ENCODE measurements around the gene RNF223. TPM values are rescaled to one million over a fixed set of nuclear protein-coding genes. Genes with fewer than 3 reads are reported as not detected.

Gene RNF223
- total and polyA plus RNA-seq, 2 experiments from 2014 or later: 0.43 to 0.88 TPM

DNA sequence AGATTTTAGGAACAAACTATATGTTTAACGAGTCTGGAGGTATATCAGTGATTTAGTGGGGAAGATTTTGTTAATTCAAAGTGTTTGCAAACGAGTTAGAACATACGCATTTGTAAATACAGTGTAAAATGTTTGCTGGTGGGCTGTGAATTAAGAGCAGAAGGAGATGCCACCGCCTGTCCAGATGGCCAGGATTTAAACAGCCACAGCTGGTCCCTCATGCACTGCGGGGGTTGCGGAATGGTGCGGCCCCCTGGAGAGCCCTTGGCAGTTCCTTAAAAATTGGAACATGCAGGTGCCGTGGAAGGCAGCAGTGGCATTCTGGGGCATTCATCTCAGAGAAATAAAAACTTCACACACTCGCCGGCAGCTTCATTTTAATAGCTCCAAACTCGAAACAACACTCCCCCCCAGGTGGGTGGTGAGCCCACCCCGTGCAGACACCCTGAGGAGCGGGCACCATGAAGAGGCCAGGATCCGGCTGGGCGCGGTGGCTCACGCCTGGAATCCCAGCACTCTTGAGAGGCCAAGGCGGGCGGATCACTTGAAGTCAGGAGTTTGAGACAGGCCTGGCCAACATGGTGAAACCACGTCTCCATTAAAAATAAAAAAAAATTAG, 45.3 kb upstream of the RNF223 start:
- 83% methylated on average over 20 of the region's 20 CpGs for WGBS (ENCODE audit: low lambda C conversion rate, missing lambda C conversion rate)

DNA sequence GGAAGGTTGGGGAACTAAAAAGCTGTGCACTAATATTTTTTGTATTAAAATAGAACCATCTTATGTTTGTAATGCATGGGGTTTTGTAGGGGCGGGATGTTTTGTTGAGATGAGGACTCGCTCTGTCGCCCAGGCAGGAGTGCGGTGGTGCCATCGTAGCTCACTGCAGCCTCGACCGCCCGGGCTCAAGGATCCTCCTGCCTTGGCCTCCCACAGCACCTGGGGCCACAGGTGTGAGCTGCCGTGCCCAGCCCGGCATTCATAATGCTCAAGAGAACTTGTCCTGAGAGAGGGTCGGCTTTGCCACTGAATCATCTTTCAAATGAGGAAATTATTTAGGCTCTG, 44.7 kb upstream of the RNF223 start:
- no peak for DNase-seq (ENCODE audit: low spot score)

More for the DNA sequence above, 45.3 kb upstream of the RNF223 start:
- H3K9me3 ChIP-seq (ENCODE audit: low read depth): no peaks in the 10 kb centered on the region
- H3K9me2 ChIP-seq (replicated peaks; ENCODE audit: insufficient read depth): no peaks in the 10 kb centered on the region
- no peak for TF ChIP-seq EZH2phosphoT487 (IDR thresholded peaks at IDR 0.05; ENCODE audit: low read depth, severe bottlenecking, unreplicated experiment)
- TF ChIP-seq EZH2 (IDR thresholded peaks at IDR 0.05; ENCODE audit: borderline replicate concordance): no peak
- TF ChIP-seq, protein P1, sequence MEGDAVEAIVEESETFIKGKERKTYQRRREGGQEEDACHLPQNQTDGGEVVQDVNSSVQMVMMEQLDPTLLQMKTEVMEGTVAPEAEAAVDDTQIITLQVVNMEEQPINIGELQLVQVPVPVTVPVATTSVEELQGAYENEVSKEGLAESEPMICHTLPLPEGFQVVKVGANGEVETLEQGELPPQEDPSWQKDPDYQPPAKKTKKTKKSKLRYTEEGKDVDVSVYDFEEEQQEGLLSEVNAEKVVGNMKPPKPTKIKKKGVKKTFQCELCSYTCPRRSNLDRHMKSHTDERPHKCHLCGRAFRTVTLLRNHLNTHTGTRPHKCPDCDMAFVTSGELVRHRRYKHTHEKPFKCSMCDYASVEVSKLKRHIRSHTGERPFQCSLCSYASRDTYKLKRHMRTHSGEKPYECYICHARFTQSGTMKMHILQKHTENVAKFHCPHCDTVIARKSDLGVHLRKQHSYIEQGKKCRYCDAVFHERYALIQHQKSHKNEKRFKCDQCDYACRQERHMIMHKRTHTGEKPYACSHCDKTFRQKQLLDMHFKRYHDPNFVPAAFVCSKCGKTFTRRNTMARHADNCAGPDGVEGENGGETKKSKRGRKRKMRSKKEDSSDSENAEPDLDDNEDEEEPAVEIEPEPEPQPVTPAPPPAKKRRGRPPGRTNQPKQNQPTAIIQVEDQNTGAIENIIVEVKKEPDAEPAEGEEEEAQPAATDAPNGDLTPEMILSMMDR (IDR thresholded peaks at IDR 0.05; ENCODE audit: poor library complexity): no peak
- no peak overlapping the region for H3K4me2 ChIP-seq
- H3K4me1 ChIP-seq (ENCODE audit: insufficient read depth): peaks cover 24% of the 10 kb centered on the region
- H3K4me3 ChIP-seq: no peak overlapping the region
- H3K79me2 ChIP-seq: peaks cover 9% of the 10 kb centered on the region
- no peaks in the 10 kb centered on the region for H4K20me1 ChIP-seq (ENCODE audit: insufficient read depth, poor library complexity, severe bottlenecking)
- no peak for DNase-seq (ENCODE audit: low spot score)
- H3K27me3 ChIP-seq: no peaks in the 10 kb centered on the region
- H2AFZ ChIP-seq: no peak overlapping the region
- H3K27ac ChIP-seq: no peak overlapping the region
- H3K36me3 ChIP-seq (replicated peaks; ENCODE audit: insufficient read depth, low read depth): no peaks in the 10 kb centered on the region

DNA sequence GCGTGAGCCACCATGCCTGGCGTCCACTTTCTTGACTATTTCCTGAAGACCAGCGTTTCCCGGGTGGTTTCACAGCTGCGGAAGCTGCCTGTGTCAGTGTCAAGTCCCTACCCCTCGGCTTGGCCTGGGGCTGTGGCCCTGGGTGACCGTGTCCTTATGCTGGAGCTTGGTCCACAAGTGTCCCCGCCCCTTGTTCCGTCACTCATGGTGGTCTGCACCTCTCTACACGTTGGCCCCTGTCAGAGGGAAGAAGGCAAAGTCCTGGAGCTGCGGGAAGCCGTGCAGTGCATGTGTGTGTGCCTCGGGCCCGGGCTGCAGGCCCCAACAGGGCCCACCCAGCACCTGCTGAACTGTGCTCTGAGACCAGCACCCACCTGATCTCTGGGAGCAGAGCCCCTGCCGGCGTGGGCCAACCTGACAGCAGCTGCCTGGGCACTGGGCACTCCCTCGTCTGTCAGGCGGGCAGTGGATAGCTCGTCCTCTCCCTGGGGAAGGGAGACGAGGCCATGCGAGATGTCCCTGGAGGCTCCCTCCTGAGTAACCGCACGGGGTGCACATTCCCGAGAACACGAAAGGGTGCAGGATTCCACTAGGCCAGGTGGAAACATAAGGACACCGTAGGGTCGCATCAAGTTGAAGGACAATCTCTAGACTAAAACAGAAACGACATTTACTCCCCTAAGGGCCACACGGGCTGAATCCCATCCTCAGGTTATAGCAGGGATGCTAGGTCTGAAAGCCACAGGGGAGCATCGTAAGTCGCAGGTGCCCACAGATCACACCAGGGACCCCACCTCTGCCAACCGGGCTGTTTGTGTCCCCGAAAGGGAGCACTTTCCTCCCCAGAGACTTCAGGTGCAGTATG, 44.1 kb upstream of the RNF223 start:
- peaks cover 13% of the 10 kb centered on the region for H3K79me2 ChIP-seq
- WGBS (ENCODE audit: low lambda C conversion rate, missing lambda C conversion rate): 85% methylated on average over 33 of the region's 33 CpGs
- TF ChIP-seq EZH2 (IDR thresholded peaks at IDR 0.05; ENCODE audit: borderline replicate concordance): no peak
- TF ChIP-seq, protein P1 (IDR thresholded peaks at IDR 0.05; ENCODE audit: poor library complexity): no peak
- no peak for TF ChIP-seq EZH2phosphoT487 (IDR thresholded peaks at IDR 0.05; ENCODE audit: low read depth, severe bottlenecking, unreplicated experiment)

More for the DNA sequence above, 44.7 kb upstream of the RNF223 start:
- no peak for TF ChIP-seq EZH2 (IDR thresholded peaks at IDR 0.05; ENCODE audit: borderline replicate concordance)
- TF ChIP-seq, protein P1 (IDR thresholded peaks at IDR 0.05; ENCODE audit: poor library complexity): no peak
- TF ChIP-seq EZH2phosphoT487 (IDR thresholded peaks at IDR 0.05; ENCODE audit: low read depth, severe bottlenecking, unreplicated experiment): no peak
- Histone ChIP-seq H3K79me2 (peaks cover 13% of the 10 kb centered on the region), H3K4me3 (no peak overlapping the region), H3K27me3 (no peaks in the 10 kb centered on the region), H3K36me3 (replicated peaks; ENCODE audit: insufficient read depth, low read depth) (no peaks in the 10 kb centered on the region), H4K20me1 (ENCODE audit: insufficient read depth, poor library complexity, severe bottlenecking) (no peaks in the 10 kb centered on the region), H3K9me3 (ENCODE audit: low read depth) (no peaks in the 10 kb centered on the region), H3K9me2 (replicated peaks; ENCODE audit: insufficient read depth) (no peaks in the 10 kb centered on the region), H3K4me1 (ENCODE audit: insufficient read depth) (peaks cover 22% of the 10 kb centered on the region), H3K27ac (no peak overlapping the region), H3K4me2 (no peak overlapping the region), H2AFZ (no peak overlapping the region)
- WGBS (ENCODE audit: low lambda C conversion rate, missing lambda C conversion rate): 92% methylated on average over 11 of the region's 11 CpGs

More for the DNA sequence above, 44.1 kb upstream of the RNF223 start:
- Histone ChIP-seq H3K4me2 (no peak overlapping the region), H3K27ac (no peak overlapping the region), H3K9me3 (ENCODE audit: low read depth) (no peaks in the 10 kb centered on the region), H3K36me3 (replicated peaks; ENCODE audit: insufficient read depth, low read depth) (no peaks in the 10 kb centered on the region), H3K27me3 (no peaks in the 10 kb centered on the region), H3K4me3 (no peak overlapping the region), H4K20me1 (ENCODE audit: insufficient read depth, poor library complexity, severe bottlenecking) (no peaks in the 10 kb centered on the region), H3K9me2 (replicated peaks; ENCODE audit: insufficient read depth) (no peaks in the 10 kb centered on the region), H2AFZ (no peak overlapping the region), H3K4me1 (ENCODE audit: insufficient read depth) (peaks cover 22% of the 10 kb centered on the region)
- no peak for DNase-seq (ENCODE audit: low spot score)
